GM03348 (cell line): ENCODE data around the gene FOXP4.
"Not testable (repeated sequence)": the region's sequence is repeated elsewhere in the genome, so short reads cannot be mapped to it uniquely, and the experiment has no call there.

Experiments used
- DNase-seq: peaks from one replicate; pipeline ENCODE4 v3.0.0; 2012; ENCODE audit warnings: low spot score

The FOXP4 gene

GRCh38 chr6:41599015-41599851 lies 53.1 kb downstream of the FOXP4 start:
- no peak for DNase-seq

GRCh38 chr6:41599852-41600445 lies 53.8 kb downstream of the FOXP4 start:
- no peak for DNase-seq

GRCh38 chr6:41600499-41601247 lies 54.5 kb downstream of the FOXP4 start:
- DNase-seq = no peak

GRCh38 chr6:41601248-41601549 lies 55.0 kb downstream of the FOXP4 start:
- no peak for DNase-seq

- DNase-seq = no peak
Measured at GRCh38 chr6:41602422-41602743, 56.2 kb downstream of the FOXP4 start.

- DNase-seq = peak; percentile 91
Measured at GRCh38 chr6:41602864-41603608, 56.9 kb downstream of the FOXP4 start.

GRCh38 chr6:41604006-41604405 lies 57.8 kb downstream of the FOXP4 start:
- DNase-seq = no peak

GRCh38 chr6:41605649-41606048 lies 59.5 kb downstream of the FOXP4 start:
- no peak for DNase-seq

- no peak for DNase-seq
Measured at GRCh38 chr6:41607036-41607435, 60.9 kb downstream of the FOXP4 start.

- DNase-seq = no peak
Measured at GRCh38 chr6:41607736-41608135, 61.6 kb downstream of the FOXP4 start.

- no peak for DNase-seq
Measured at GRCh38 chr6:41608443-41609151, 62.4 kb downstream of the FOXP4 start.

- DNase-seq = no peak
Measured at GRCh38 chr6:41614715-41615114, 68.5 kb downstream of the FOXP4 start.

GRCh38 chr6:41615311-41615710 lies 69.1 kb downstream of the FOXP4 start:
- DNase-seq = no peak

GRCh38 chr6:41618598-41618997 lies 72.4 kb downstream of the FOXP4 start:
- DNase-seq = no peak

- not testable (repeated sequence) for DNase-seq
Measured at GRCh38 chr6:41619193-41619592, 73.0 kb downstream of the FOXP4 start.

- DNase-seq = no peak
Measured at GRCh38 chr6:41621367-41621766, 75.2 kb downstream of the FOXP4 start.

- no peak for DNase-seq
Measured at GRCh38 chr6:41621802-41622201, 75.6 kb downstream of the FOXP4 start.

GRCh38 chr6:41622206-41622988 lies 76.2 kb downstream of the FOXP4 start:
- DNase-seq = no peak

- no peak for DNase-seq
Measured at GRCh38 chr6:41623330-41623729, 77.1 kb downstream of the FOXP4 start.

GRCh38 chr6:41624621-41625380 lies 78.6 kb downstream of the FOXP4 start:
- no peak for DNase-seq
